ENCODE results near the gene GNG8.

GNG8 gene

DNA sequence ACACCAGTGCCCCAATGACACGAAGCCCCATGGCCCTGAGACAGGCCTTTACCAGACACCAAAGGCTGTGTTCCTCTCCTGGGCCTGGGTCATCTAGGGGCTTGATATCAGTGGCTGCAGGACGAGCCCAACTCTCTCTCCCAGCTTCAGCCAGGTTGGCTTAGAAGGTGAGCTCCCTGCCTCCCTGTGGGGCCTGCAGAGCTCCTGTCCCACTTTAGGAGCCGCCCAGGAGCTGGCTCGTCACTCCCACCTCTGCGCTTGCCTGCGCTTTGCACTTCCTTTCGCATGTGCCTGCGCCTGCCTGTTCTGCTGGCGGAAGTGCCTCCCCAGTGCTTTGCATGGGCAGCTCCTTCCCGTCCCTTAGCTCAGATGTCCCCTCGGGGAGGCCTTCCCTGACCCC, 30.0 kb downstream of the GNG8 start:
- Histone ChIP-seq H3K4me1 (ENCODE audit: control insufficient read depth, low read depth, low read length) (peaks cover 11% of the 10 kb centered on the region), H3K9ac (ENCODE audit: low read length) (no peak overlapping the region), H3K27ac (ENCODE audit: low read depth, low read length) (no peak overlapping the region), H3K79me2 (ENCODE audit: control insufficient read depth, insufficient read depth, low read length) (peaks cover 51% of the 10 kb centered on the region), H3K56ac (ENCODE audit: low read length) (no peak overlapping the region), H3K18ac (ENCODE audit: low read length) (no peak overlapping the region), H3K23ac (ENCODE audit: low read length) (no peak overlapping the region), H2BK5ac (ENCODE audit: low read length) (no peak overlapping the region), H4K8ac (ENCODE audit: low read depth, low read length) (no peak overlapping the region), H3K4ac (ENCODE audit: low read depth, low read length) (no peak overlapping the region), H2BK15ac (replicated peaks; ENCODE audit: low read depth) (no peak overlapping the region), H3K79me1 (ENCODE audit: low read length) (peaks cover 34% of the 10 kb centered on the region), H3K36me3 (ENCODE audit: control insufficient read depth, insufficient read depth, low read length) (peaks cover 30% of the 10 kb centered on the region), H2BK120ac (ENCODE audit: low read depth, low read length) (no peak overlapping the region), H3K4me3 (ENCODE audit: low read length) (no peak overlapping the region), H3K27me3 (ENCODE audit: insufficient read depth, low read length, poor library complexity) (no peaks in the 10 kb centered on the region), H2AK5ac (ENCODE audit: low read length) (no peak overlapping the region), H3K4me2 (ENCODE audit: low read length) (no peak overlapping the region), H4K5ac (ENCODE audit: low read length) (no peak overlapping the region)
- DNase-seq: no peak
- WGBS (ENCODE audit: extremely low coverage, insufficient coverage, low lambda C conversion rate): no CpG with 5 or more reads among the region's 11 CpGs

- no peak overlapping the region for H3K56ac ChIP-seq (ENCODE audit: low read length)
- H3K27ac ChIP-seq (ENCODE audit: low read depth, low read length): no peak overlapping the region
- no peak overlapping the region for H4K8ac ChIP-seq (ENCODE audit: low read depth, low read length)
- no peak overlapping the region for H2BK15ac ChIP-seq (replicated peaks; ENCODE audit: low read depth)
- H3K18ac ChIP-seq (ENCODE audit: low read length): no peak overlapping the region
- no peak overlapping the region for H2BK120ac ChIP-seq (ENCODE audit: low read depth, low read length)
- H3K4ac ChIP-seq (ENCODE audit: low read depth, low read length): no peak overlapping the region
- H3K27me3 ChIP-seq (ENCODE audit: insufficient read depth, low read length, poor library complexity): no peaks in the 10 kb centered on the region
- peaks cover 11% of the 10 kb centered on the region for H3K4me1 ChIP-seq (ENCODE audit: control insufficient read depth, low read depth, low read length)
- H3K79me1 ChIP-seq (ENCODE audit: low read length): peaks cover 34% of the 10 kb centered on the region
- peaks cover 30% of the 10 kb centered on the region for H3K36me3 ChIP-seq (ENCODE audit: control insufficient read depth, insufficient read depth, low read length)
- H3K79me2 ChIP-seq (ENCODE audit: control insufficient read depth, insufficient read depth, low read length): peaks cover 51% of the 10 kb centered on the region
- no peak overlapping the region for H3K4me3 ChIP-seq (ENCODE audit: low read length)
- H2BK5ac ChIP-seq (ENCODE audit: low read length): no peak overlapping the region
- WGBS (ENCODE audit: extremely low coverage, insufficient coverage, low lambda C conversion rate): no CpG with 5 or more reads among the region's 16 CpGs
- no peak overlapping the region for H4K5ac ChIP-seq (ENCODE audit: low read length)
- H2AK5ac ChIP-seq (ENCODE audit: low read length): no peak overlapping the region
- H3K23ac ChIP-seq (ENCODE audit: low read length): no peak overlapping the region
- no peak for DNase-seq
- H3K4me2 ChIP-seq (ENCODE audit: low read length): no peak overlapping the region
- no peak overlapping the region for H3K9ac ChIP-seq (ENCODE audit: low read length)
Observed at GRCh38 chr19:46605356-46605821, 30.6 kb downstream of the GNG8 start.

- Histone ChIP-seq H3K23ac (ENCODE audit: low read length) (no peak overlapping the region), H3K56ac (ENCODE audit: low read length) (no peak overlapping the region), H3K4ac (ENCODE audit: low read depth, low read length) (no peak overlapping the region), H2AK5ac (ENCODE audit: low read length) (no peak overlapping the region), H3K4me3 (ENCODE audit: low read length) (no peak overlapping the region), H3K18ac (ENCODE audit: low read length) (no peak overlapping the region), H3K79me2 (ENCODE audit: control insufficient read depth, insufficient read depth, low read length) (peaks cover 51% of the 10 kb centered on the region), H3K4me1 (ENCODE audit: control insufficient read depth, low read depth, low read length) (peaks cover 11% of the 10 kb centered on the region), H3K79me1 (ENCODE audit: low read length) (peaks cover 34% of the 10 kb centered on the region), H2BK120ac (ENCODE audit: low read depth, low read length) (no peak overlapping the region), H3K36me3 (ENCODE audit: control insufficient read depth, insufficient read depth, low read length) (peaks cover 30% of the 10 kb centered on the region), H2BK5ac (ENCODE audit: low read length) (no peak overlapping the region), H3K27me3 (ENCODE audit: insufficient read depth, low read length, poor library complexity) (no peaks in the 10 kb centered on the region), H2BK15ac (replicated peaks; ENCODE audit: low read depth) (no peak overlapping the region), H4K5ac (ENCODE audit: low read length) (no peak overlapping the region), H4K8ac (ENCODE audit: low read depth, low read length) (no peak overlapping the region), H3K27ac (ENCODE audit: low read depth, low read length) (no peak overlapping the region), H3K9ac (ENCODE audit: low read length) (no peak overlapping the region), H3K4me2 (ENCODE audit: low read length) (no peak overlapping the region)
- no peak for DNase-seq
- no CpG with 5 or more reads among the region's 13 CpGs for WGBS (ENCODE audit: extremely low coverage, insufficient coverage, low lambda C conversion rate)
Observed at GRCh38 chr19:46604781-46605355, 31.1 kb downstream of the GNG8 start.

GRCh38 chr19:46603752-46604231, 32.2 kb downstream of the GNG8 start:
- Histone ChIP-seq H3K27me3 (ENCODE audit: insufficient read depth, low read length, poor library complexity) (no peaks in the 10 kb centered on the region), H2AK5ac (ENCODE audit: low read length) (no peak overlapping the region), H3K23ac (ENCODE audit: low read length) (no peak overlapping the region), H3K56ac (ENCODE audit: low read length) (peak overlapping the region; percentile 65), H3K27ac (ENCODE audit: low read depth, low read length) (no peak overlapping the region), H4K8ac (ENCODE audit: low read depth, low read length) (no peak overlapping the region), H2BK5ac (ENCODE audit: low read length) (no peak overlapping the region), H3K4me3 (ENCODE audit: low read length) (no peak overlapping the region), H3K4me2 (ENCODE audit: low read length) (peak overlapping the region; percentile 79), H2BK15ac (replicated peaks; ENCODE audit: low read depth) (no peak overlapping the region), H3K79me1 (ENCODE audit: low read length) (peaks cover 34% of the 10 kb centered on the region), H3K79me2 (ENCODE audit: control insufficient read depth, insufficient read depth, low read length) (peaks cover 51% of the 10 kb centered on the region), H3K18ac (ENCODE audit: low read length) (no peak overlapping the region), H4K5ac (ENCODE audit: low read length) (no peak overlapping the region), H3K4ac (ENCODE audit: low read depth, low read length) (no peak overlapping the region), H3K36me3 (ENCODE audit: control insufficient read depth, insufficient read depth, low read length) (peaks cover 22% of the 10 kb centered on the region), H2BK120ac (ENCODE audit: low read depth, low read length) (no peak overlapping the region), H3K9ac (ENCODE audit: low read length) (peak overlapping the region; percentile 99), H3K4me1 (ENCODE audit: control insufficient read depth, low read depth, low read length) (peaks cover 11% of the 10 kb centered on the region)
- no CpG with 5 or more reads among the region's 9 CpGs for whole genome bisulfite sequencing (ENCODE audit: extremely low coverage, insufficient coverage, low lambda C conversion rate)
- DNase-seq: no peak

GRCh38 chr19:46603195-46603637, 32.8 kb downstream of the GNG8 start:
- Histone ChIP-seq H3K4me3 (ENCODE audit: low read length) (peak overlapping the region; percentile 99), H3K36me3 (ENCODE audit: control insufficient read depth, insufficient read depth, low read length) (peaks cover 16% of the 10 kb centered on the region), H3K79me2 (ENCODE audit: control insufficient read depth, insufficient read depth, low read length) (peaks cover 51% of the 10 kb centered on the region), H2AK5ac (ENCODE audit: low read length) (no peak overlapping the region), H3K4me2 (ENCODE audit: low read length) (peak overlapping the region; percentile 79), H3K27ac (ENCODE audit: low read depth, low read length) (no peak overlapping the region), H3K4me1 (ENCODE audit: control insufficient read depth, low read depth, low read length) (peaks cover 11% of the 10 kb centered on the region), H3K18ac (ENCODE audit: low read length) (no peak overlapping the region), H3K9ac (ENCODE audit: low read length) (peak overlapping the region; percentile 99), H2BK5ac (ENCODE audit: low read length) (no peak overlapping the region), H2BK15ac (replicated peaks; ENCODE audit: low read depth) (no peak overlapping the region), H3K56ac (ENCODE audit: low read length) (peak overlapping the region; percentile 96), H3K27me3 (ENCODE audit: insufficient read depth, low read length, poor library complexity) (no peaks in the 10 kb centered on the region), H4K5ac (ENCODE audit: low read length) (no peak overlapping the region), H3K79me1 (ENCODE audit: low read length) (peaks cover 33% of the 10 kb centered on the region), H3K4ac (ENCODE audit: low read depth, low read length) (no peak overlapping the region), H3K23ac (ENCODE audit: low read length) (no peak overlapping the region), H2BK120ac (ENCODE audit: low read depth, low read length) (no peak overlapping the region), H4K8ac (ENCODE audit: low read depth, low read length) (no peak overlapping the region)
- peak; percentile 38 for DNase-seq
- no CpG with 5 or more reads among the region's 2 CpGs for WGBS (ENCODE audit: extremely low coverage, insufficient coverage, low lambda C conversion rate)

All from mesendoderm (in vitro differentiated cells).